ENCODE data around the gene KLHL13.
"Not testable (repeated sequence)": the region's sequence is repeated elsewhere in the genome, so short reads cannot be mapped to it uniquely, and the experiment has no call there.

KLHL13 gene

GRCh38 chrX:117992192-117992723, 124.4 kb downstream of the KLHL13 start:
- DNase-seq (ENCODE audit: low read depth): no peak

- DNase-seq (ENCODE audit: low read depth): no peak
Observed at GRCh38 chrX:117990438-117990837, 126.2 kb downstream of the KLHL13 start.

- DNase-seq (ENCODE audit: low read depth): no peak
Observed at GRCh38 chrX:117989512-117989911, 127.1 kb downstream of the KLHL13 start.

- no peak for DNase-seq (ENCODE audit: low read depth)
Observed at GRCh38 chrX:117987373-117987772, 129.2 kb downstream of the KLHL13 start.

- DNase-seq (ENCODE audit: low read depth): no peak
Observed at GRCh38 chrX:117985241-117985640, 131.4 kb downstream of the KLHL13 start.

- DNase-seq (ENCODE audit: low read depth): no peak
Observed at GRCh38 chrX:117982694-117983392, 133.8 kb downstream of the KLHL13 start.

- DNase-seq (ENCODE audit: low read depth): no peak
Observed at GRCh38 chrX:117978402-117978801, 138.2 kb downstream of the KLHL13 start.

GRCh38 chrX:117977526-117977925, 139.1 kb downstream of the KLHL13 start:
- DNase-seq (ENCODE audit: low read depth): no peak

GRCh38 chrX:117973110-117973807, 143.4 kb downstream of the KLHL13 start:
- no peak for DNase-seq (ENCODE audit: low read depth)

- DNase-seq (ENCODE audit: low read depth): no peak
Observed at GRCh38 chrX:117972711-117973109, 143.9 kb downstream of the KLHL13 start.

- DNase-seq (ENCODE audit: low read depth): no peak
Observed at GRCh38 chrX:117969782-117970181, 146.8 kb downstream of the KLHL13 start.

- DNase-seq (ENCODE audit: low read depth): no peak
Observed at GRCh38 chrX:117969328-117969727, 147.3 kb downstream of the KLHL13 start.

GRCh38 chrX:117959045-117959444, 157.6 kb downstream of the KLHL13 start:
- DNase-seq (ENCODE audit: low read depth): no peak

GRCh38 chrX:117957128-117957527, 159.5 kb downstream of the KLHL13 start:
- DNase-seq (ENCODE audit: low read depth): no peak

- not testable (repeated sequence) for DNase-seq (ENCODE audit: low read depth)
Observed at GRCh38 chrX:117939296-117939695, 177.3 kb downstream of the KLHL13 start.

- no peak for DNase-seq (ENCODE audit: low read depth)
Observed at GRCh38 chrX:117936118-117936517, 180.5 kb downstream of the KLHL13 start.

GRCh38 chrX:117930116-117930515, 186.5 kb downstream of the KLHL13 start:
- DNase-seq (ENCODE audit: low read depth): not testable (repeated sequence)

- DNase-seq (ENCODE audit: low read depth): no peak
Observed at GRCh38 chrX:117919755-117920154, 196.9 kb downstream of the KLHL13 start.

- no peak for DNase-seq (ENCODE audit: low read depth)
Observed at GRCh38 chrX:117910216-117910615, 206.4 kb downstream of the KLHL13 start.

GRCh38 chrX:117898226-117898625, 218.4 kb downstream of the KLHL13 start:
- DNase-seq (ENCODE audit: low read depth): no peak

- no peak for DNase-seq (ENCODE audit: low read depth)
Observed at GRCh38 chrX:117895418-117895817, 221.2 kb downstream of the KLHL13 start.

GRCh38 chrX:117892469-117892868, 224.1 kb downstream of the KLHL13 start:
- no peak for DNase-seq (ENCODE audit: low read depth)

- no peak for DNase-seq (ENCODE audit: low read depth)
Observed at GRCh38 chrX:117871796-117872195, 244.8 kb downstream of the KLHL13 start.
